ENCODE data around the gene PSENEN.

DNA sequence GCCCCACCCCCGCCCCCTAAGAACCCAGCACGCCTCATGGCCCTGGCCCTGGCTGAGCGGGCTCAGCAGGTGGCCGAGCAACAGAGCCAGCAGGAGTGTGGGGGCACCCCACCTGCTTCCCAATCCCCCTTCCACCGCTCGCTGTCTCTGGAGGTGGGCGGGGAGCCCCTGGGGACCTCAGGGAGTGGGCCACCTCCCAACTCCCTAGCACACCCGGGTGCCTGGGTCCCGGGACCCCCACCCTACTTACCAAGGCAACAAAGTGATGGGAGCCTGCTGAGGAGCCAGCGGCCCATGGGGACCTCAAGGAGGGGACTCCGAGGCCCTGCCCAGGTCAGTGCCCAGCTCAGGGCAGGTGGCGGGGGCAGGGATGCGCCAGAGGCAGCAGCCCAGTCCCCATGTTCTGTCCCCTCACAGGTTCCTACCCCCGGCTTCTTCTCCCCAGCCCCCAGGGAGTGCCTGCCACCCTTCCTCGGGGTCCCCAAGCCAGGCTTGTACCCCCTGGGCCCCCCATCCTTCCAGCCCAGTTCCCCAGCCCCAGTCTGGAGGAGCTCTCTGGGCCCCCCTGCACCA is 41.9 kb downstream of the PSENEN start:
- TF ChIP-seq, protein P1, sequence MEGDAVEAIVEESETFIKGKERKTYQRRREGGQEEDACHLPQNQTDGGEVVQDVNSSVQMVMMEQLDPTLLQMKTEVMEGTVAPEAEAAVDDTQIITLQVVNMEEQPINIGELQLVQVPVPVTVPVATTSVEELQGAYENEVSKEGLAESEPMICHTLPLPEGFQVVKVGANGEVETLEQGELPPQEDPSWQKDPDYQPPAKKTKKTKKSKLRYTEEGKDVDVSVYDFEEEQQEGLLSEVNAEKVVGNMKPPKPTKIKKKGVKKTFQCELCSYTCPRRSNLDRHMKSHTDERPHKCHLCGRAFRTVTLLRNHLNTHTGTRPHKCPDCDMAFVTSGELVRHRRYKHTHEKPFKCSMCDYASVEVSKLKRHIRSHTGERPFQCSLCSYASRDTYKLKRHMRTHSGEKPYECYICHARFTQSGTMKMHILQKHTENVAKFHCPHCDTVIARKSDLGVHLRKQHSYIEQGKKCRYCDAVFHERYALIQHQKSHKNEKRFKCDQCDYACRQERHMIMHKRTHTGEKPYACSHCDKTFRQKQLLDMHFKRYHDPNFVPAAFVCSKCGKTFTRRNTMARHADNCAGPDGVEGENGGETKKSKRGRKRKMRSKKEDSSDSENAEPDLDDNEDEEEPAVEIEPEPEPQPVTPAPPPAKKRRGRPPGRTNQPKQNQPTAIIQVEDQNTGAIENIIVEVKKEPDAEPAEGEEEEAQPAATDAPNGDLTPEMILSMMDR (IDR thresholded peaks at IDR 0.05): no peak
- TF ChIP-seq POLR2AphosphoS5 (IDR thresholded peaks at IDR 0.05): no peak
- TF ChIP-seq POLR2A (IDR thresholded peaks at IDR 0.05): no peak
